Peyer's patch (tissue), 4 donors: ENCODE measurements around the gene CSMD2. TPM values are rescaled to one million over a fixed set of nuclear protein-coding genes. Genes with fewer than 3 reads are reported as not detected.

Source experiments
- DNase-seq, 3 donors: peaks; one replicate each; pipeline ENCODE4 v3.0.0-alpha.2; 2017 to 2019
- H3K27ac ChIP-seq, 4 donors: fragments of 200-600 bp; sonication (generic); one replicate each; pipeline ENCODE4 v1.5.1; 2016 to 2019
- H3K27me3 ChIP-seq, 2 donors: fragments of 200-600 bp; sonication (generic); one replicate each; pipeline ENCODE4 v1.5.1; 2019
- H3K36me3 ChIP-seq, 3 donors: fragments of 200-600 bp; sonication (generic); one replicate each; pipeline ENCODE4 v1.5.1; 2016 to 2019
- H3K4me1 ChIP-seq, 4 donors: fragments of 200-600 bp; sonication (generic); one replicate each; pipeline ENCODE4 v1.5.1; 2016 to 2019
- H3K4me3 ChIP-seq, 4 donors: fragments of 200-600 bp; sonication (generic); 1 replicate in 3 of 4; 2 replicates in 1 of 4; pipeline ENCODE4 v1.5.1; 2016 to 2019; ENCODE audit warnings: mild to moderate bottlenecking in 1 of 4
- H3K9me3 ChIP-seq, 4 donors: fragments of 200-600 bp; sonication (generic); one replicate each; pipeline ENCODE4 v1.5.1; 2016 to 2019; ENCODE audit warnings: mild to moderate bottlenecking in 1 of 4
- POLR2A ChIP-seq, 2 donors: fragments of 450-650 bp; IDR thresholded peaks; one replicate each; pipeline ENCODE4 v1.5.1; 2017; ENCODE audit warnings: antibody characterized with exemption in 2 of 2, mild to moderate bottlenecking in 2 of 2, moderate library complexity in 2 of 2
- total RNA-seq, 4 donors: library from RNA; depleted of rRNA; stranded (reverse); fragments of >200 nt; gene quantifications; one replicate each; pipeline ENCODE4 v1.1.0, GENCODE V29; 2016
- TF ChIP-seq, protein P1 (sequence below), 6 experiments: fragments of 450-650 bp in 4 of 6; fragments of 200-600 bp in 2 of 6; sonication (generic) in 1 of 6; IDR thresholded peaks; one replicate each; pipeline ENCODE4 v1.5.1; 2017 to 2019; ENCODE audit warnings: antibody characterized with exemption in 6 of 6, mild to moderate bottlenecking in 3 of 6, moderate library complexity in 1 of 6

CSMD2 gene
- total RNA-seq, 4 donors from 2014 or later: under 0.01 to 1.2 (median 0.70) TPM

DNA sequence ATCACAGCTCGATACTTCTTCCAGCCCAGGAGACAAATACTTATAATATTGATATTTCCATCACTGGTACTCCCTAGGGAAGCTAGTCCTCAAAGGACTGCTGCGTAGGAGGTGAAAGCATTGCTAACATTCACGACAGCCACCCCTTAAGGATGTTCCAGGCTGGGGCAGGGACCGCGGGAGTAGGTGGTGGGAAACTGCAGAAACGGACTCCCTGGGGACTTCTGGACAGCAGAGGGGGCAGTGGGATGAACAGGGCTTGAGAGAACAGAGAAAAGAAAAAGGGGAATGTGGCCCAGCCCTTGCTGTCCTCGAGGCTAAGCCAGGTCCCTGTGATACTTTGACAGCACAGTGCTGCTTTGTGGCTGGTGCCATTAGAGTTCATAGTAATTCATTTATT lies 193.1 kb downstream of the CSMD2 start:
- no peak overlapping the region for H3K4me3 ChIP-seq
- no peak for DNase-seq
- TF ChIP-seq, protein P1, sequence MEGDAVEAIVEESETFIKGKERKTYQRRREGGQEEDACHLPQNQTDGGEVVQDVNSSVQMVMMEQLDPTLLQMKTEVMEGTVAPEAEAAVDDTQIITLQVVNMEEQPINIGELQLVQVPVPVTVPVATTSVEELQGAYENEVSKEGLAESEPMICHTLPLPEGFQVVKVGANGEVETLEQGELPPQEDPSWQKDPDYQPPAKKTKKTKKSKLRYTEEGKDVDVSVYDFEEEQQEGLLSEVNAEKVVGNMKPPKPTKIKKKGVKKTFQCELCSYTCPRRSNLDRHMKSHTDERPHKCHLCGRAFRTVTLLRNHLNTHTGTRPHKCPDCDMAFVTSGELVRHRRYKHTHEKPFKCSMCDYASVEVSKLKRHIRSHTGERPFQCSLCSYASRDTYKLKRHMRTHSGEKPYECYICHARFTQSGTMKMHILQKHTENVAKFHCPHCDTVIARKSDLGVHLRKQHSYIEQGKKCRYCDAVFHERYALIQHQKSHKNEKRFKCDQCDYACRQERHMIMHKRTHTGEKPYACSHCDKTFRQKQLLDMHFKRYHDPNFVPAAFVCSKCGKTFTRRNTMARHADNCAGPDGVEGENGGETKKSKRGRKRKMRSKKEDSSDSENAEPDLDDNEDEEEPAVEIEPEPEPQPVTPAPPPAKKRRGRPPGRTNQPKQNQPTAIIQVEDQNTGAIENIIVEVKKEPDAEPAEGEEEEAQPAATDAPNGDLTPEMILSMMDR (IDR thresholded peaks at IDR 0.05): no peak
- TF ChIP-seq POLR2A (IDR thresholded peaks at IDR 0.05): no peak
- H3K27me3 ChIP-seq: no peaks in the 10 kb centered on the region
- no peaks in the 10 kb centered on the region for H3K36me3 ChIP-seq
- no peaks in the 10 kb centered on the region for H3K9me3 ChIP-seq
- no peaks in the 10 kb centered on the region for H3K4me1 ChIP-seq
- no peak overlapping the region for H3K27ac ChIP-seq

DNA sequence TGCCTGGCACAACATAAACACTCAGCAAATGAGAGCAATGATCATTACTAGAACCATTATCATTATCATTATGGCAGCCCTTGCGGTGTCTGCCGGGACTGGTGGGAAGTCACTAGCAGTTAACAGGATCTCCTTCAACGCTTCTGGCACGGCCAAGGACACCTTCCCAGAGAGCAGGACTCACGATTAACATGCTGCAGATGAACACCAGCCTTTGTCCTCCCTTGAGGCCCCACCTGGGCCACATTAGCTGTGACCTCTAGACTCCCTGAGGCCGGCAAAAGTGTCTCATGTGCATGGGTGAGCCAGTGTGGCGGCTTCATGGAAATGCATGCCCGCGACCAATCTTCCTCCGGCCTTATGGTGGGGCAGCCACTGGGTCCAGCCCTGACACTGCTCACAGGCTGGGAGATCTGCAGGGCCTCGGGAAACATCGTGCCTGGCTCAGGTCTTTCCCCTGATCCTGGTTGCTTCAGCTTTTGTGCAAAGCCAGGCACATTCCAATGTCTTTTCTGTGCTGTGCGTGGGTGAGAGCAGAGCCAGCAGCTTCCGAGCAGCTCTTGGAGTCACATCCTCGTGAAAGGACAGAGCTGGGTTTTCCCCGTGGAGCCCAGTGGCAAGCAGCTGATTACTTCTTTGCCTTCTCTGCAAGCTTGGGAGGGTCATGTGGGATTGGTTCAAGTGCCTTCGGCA lies 193.9 kb downstream of the CSMD2 start:
- DNase-seq: no peak
- H3K4me1 ChIP-seq: no peaks in the 10 kb centered on the region
- H3K27me3 ChIP-seq: no peaks in the 10 kb centered on the region
- no peak for TF ChIP-seq POLR2A (IDR thresholded peaks at IDR 0.05)
- TF ChIP-seq, protein P1 (IDR thresholded peaks at IDR 0.05): no peak
- H3K27ac ChIP-seq: no peak overlapping the region
- no peaks in the 10 kb centered on the region for H3K9me3 ChIP-seq
- H3K36me3 ChIP-seq: no peaks in the 10 kb centered on the region
- H3K4me3 ChIP-seq: no peak overlapping the region

DNA sequence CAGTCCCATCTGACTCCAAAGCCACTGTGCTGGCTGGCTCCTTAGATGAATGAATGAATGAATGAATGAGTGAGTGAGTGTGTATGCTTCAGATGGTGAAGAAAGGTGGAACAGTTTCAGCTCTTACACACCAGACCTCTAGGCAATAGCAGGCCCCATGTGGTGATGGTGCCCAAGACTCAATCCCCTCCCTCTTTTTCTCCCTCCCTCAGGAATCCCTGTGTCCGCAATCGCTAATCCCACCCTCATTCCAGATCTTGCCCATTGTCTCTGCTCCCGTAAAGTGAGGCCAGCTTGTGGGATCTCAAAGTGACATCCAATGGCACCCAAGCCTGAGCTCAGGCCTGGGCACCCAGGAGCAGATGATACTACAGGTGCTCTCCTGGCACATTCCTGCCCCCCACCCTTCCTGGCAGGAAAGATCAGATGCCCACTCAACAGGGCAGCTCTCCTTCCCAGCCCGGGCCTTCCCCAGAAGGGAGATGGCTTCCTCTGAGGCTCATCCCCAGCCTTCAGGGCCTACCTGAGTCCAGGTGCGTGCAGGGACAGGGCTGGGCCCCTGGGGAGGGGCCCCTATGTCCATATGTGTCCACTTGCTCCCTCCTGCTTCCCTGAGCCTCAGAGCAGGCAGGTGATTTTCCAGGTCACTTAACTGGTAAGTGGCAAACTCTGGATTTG lies 194.7 kb downstream of the CSMD2 start:
- Histone ChIP-seq H3K4me1 (no peaks in the 10 kb centered on the region), H3K27me3 (no peaks in the 10 kb centered on the region), H3K9me3 (no peaks in the 10 kb centered on the region), H3K4me3 (no peak overlapping the region), H3K36me3 (no peaks in the 10 kb centered on the region), H3K27ac (no peak overlapping the region)
- no peak for TF ChIP-seq POLR2A (IDR thresholded peaks at IDR 0.05)
- TF ChIP-seq, protein P1 (IDR thresholded peaks at IDR 0.05): no peak
- no peak for DNase-seq

DNA sequence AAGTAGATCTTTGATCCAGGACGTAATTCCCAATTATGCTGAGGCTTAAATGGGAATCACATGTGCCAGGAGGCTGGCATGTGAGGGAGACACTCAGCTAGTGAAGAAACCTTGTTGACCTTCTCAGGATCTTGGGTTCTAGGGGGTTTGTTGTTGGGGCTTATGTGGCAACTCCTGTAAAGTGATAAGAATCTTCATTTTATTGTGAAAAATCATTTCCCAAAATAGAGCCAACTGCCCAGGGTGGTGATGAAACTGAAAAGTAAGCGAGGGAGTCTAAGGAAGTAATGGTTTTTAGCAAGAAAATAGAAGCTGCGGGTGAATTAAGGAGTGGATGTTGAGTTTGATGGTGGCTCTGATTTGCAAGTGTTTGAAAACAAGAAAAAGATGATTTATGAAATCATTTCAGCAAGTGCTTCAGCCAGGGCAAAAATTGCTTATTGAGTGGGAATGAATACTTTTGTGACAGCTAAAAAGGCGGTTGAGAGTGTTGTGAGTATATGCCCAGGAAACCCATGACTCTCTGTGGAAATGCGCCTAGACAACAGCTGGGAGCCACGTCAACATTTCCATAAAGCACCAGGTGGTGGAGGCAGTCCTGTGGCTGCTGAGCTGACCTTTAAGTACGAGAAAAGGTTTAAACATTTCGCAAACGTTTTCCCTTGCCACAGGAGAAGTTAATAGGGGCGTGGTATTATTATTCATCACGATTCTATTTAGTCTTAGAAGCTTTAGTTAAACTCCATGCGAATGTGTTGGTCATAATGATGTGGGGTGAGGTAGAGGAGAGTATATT lies 198.5 kb downstream of the CSMD2 start:
- Histone ChIP-seq H3K4me3 (no peak overlapping the region), H3K4me1 (no peaks in the 10 kb centered on the region), H3K27me3 (no peaks in the 10 kb centered on the region), H3K36me3 (no peaks in the 10 kb centered on the region), H3K27ac (no peak overlapping the region), H3K9me3 (no peaks in the 10 kb centered on the region)
- TF ChIP-seq, protein P1 (IDR thresholded peaks at IDR 0.05): no peak
- no peak for TF ChIP-seq POLR2A (IDR thresholded peaks at IDR 0.05)
- no peak for DNase-seq

DNA sequence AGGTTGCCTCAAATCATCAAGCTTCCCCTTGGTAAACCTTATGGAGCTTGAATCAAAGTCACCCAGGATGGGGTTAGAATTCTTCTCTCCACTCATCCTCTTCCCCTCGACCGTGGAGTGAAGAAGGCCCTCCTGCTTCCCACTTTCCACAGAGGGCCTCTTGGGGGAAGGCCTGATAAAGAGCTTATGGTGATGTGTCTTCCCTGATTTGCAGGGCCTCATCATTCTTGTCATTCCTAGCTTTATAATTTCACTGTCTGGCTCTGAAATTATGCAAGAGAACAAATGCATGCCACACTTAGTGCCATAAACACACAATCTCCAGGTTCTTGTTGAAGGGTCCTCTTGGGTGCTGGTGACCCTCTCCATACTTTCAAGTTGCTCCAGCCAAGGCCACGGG lies 199.9 kb downstream of the CSMD2 start:
- Histone ChIP-seq H3K36me3 (no peaks in the 10 kb centered on the region), H3K4me1 (no peaks in the 10 kb centered on the region), H3K9me3 (no peaks in the 10 kb centered on the region), H3K4me3 (no peak overlapping the region), H3K27me3 (no peaks in the 10 kb centered on the region), H3K27ac (no peak overlapping the region)
- DNase-seq: no peak
- TF ChIP-seq, protein P1 (IDR thresholded peaks at IDR 0.05): no peak
- no peak for TF ChIP-seq POLR2A (IDR thresholded peaks at IDR 0.05)
